Stimulated activated CD4-positive, alpha-beta T cell treated with anti-CD3 and anti-CD28 coated beads, Interleukin-2, amount 100 ng/mL, for 24 hours (primary cell): ENCODE measurements around the gene CHD5.
A peak's percentile ranks its signal among the peaks of the same experiment; 100 is the strongest.
"Not testable (repeated sequence)": the region's sequence is repeated elsewhere in the genome, so short reads cannot be mapped to it uniquely, and the experiment has no call there.

ENCODE experiments used
- DNase-seq, 2 donors: peaks; one replicate each; pipeline ENCODE4 v3.0.0-alpha.2; 2020

CHD5 gene

GRCh38 chr1:6180268-6180706 is at the start of gene CHD5:
Gene CHD5, minus strand, starts transcription at chr1:6180321. Its CDS starts 298 bp downstream, at chr1:6180023.
- no peak for DNase-seq

GRCh38 chr1:6225651-6226050 is 45.5 kb upstream of the CHD5 start:
- no peak for DNase-seq

GRCh38 chr1:6224718-6225117 is 44.6 kb upstream of the CHD5 start:
- no peak for DNase-seq

GRCh38 chr1:6223617-6224016 is 43.5 kb upstream of the CHD5 start:
- no peak for DNase-seq

- no peak for DNase-seq
Observed at GRCh38 chr1:6222636-6223035, 42.5 kb upstream of the CHD5 start.

GRCh38 chr1:6221210-6221784 is 41.2 kb upstream of the CHD5 start:
- no peak for DNase-seq

GRCh38 chr1:6220236-6220635 is 40.1 kb upstream of the CHD5 start:
- DNase-seq: no peak

- not testable (repeated sequence) for DNase-seq
Observed at GRCh38 chr1:6219641-6220040, 39.5 kb upstream of the CHD5 start.

GRCh38 chr1:6218375-6219164 is 38.4 kb upstream of the CHD5 start:
- no peak for DNase-seq

- no peak for DNase-seq
Observed at GRCh38 chr1:6212193-6212959, 32.3 kb upstream of the CHD5 start.

GRCh38 chr1:6211731-6212130 is 31.6 kb upstream of the CHD5 start:
- DNase-seq: no peak

GRCh38 chr1:6210591-6211355 is 30.7 kb upstream of the CHD5 start:
- no peak for DNase-seq

GRCh38 chr1:6209661-6210580 is 29.8 kb upstream of the CHD5 start:
- peak; percentile 31 to 33 for DNase-seq

GRCh38 chr1:6208723-6209660 is 28.9 kb upstream of the CHD5 start:
- DNase-seq: peak; percentile 26 to 49

- DNase-seq: no peak
Observed at GRCh38 chr1:6207921-6208320, 27.8 kb upstream of the CHD5 start.

- DNase-seq: no peak
Observed at GRCh38 chr1:6207075-6207885, 27.2 kb upstream of the CHD5 start.

GRCh38 chr1:6206520-6206855 is 26.4 kb upstream of the CHD5 start:
- no peak for DNase-seq

GRCh38 chr1:6205849-6206519 is 25.9 kb upstream of the CHD5 start, which contains the start of gene RNF207:
Gene RNF207, plus strand, starts transcription at chr1:6206119. Its CDS starts 417 bp downstream, at chr1:6206536.
- DNase-seq: peak; percentile 76 to 80

- no peak for DNase-seq
Observed at GRCh38 chr1:6202256-6202655, 22.1 kb upstream of the CHD5 start.
